WTC11 (cell line): ENCODE results near the gene CACNA2D3.

Experiments
- ATF3 ChIP-seq: sonication (generic); formaldehyde crosslinking; conservative IDR thresholded peaks from 2 replicates; pipeline ENCODE4 v1.8.1; 2022; ENCODE audit warnings: mild to moderate bottlenecking, missing genetic modification reagents
- CREB1 ChIP-seq: sonication (generic); formaldehyde crosslinking; IDR thresholded peaks from 2 replicates; pipeline ENCODE4 v1.8.0; 2023; ENCODE audit warnings: mild to moderate bottlenecking, missing genetic modification reagents
- CTCF ChIP-seq: fragments of 200-600 bp; IDR thresholded peaks from 2 replicates; pipeline ENCODE4 v1.8.0; 2022; ENCODE audit warnings: antibody characterized with exemption
- E2F4 ChIP-seq: sonication (generic); formaldehyde crosslinking; IDR thresholded peaks from 2 replicates; pipeline ENCODE4 v1.8.1; 2022; ENCODE audit warnings: low read depth, mild to moderate bottlenecking, moderate library complexity, missing genetic modification reagents, borderline replicate concordance
- ERG ChIP-seq: fragments of 250-450 bp; sonication (Bioruptor Pico); IDR thresholded peaks from 2 replicates; pipeline ENCODE4 v1.8.0; 2021; ENCODE audit warnings: mild to moderate bottlenecking
- FOXP4 ChIP-seq: sonication (generic); formaldehyde crosslinking; IDR thresholded peaks from 2 replicates; pipeline ENCODE4 v1.8.0; 2022; ENCODE audit warnings: mild to moderate bottlenecking, missing genetic modification reagents
- HMGXB4 ChIP-seq: sonication (generic); formaldehyde crosslinking; IDR thresholded peaks from 2 replicates; pipeline ENCODE4 v1.8.1; 2023; ENCODE audit warnings: mild to moderate bottlenecking, moderate library complexity, missing genetic modification reagents
- IRF1 ChIP-seq: sonication (generic); formaldehyde crosslinking; IDR thresholded peaks from 2 replicates; pipeline ENCODE4 v1.8.0; 2023; ENCODE audit warnings: missing genetic modification reagents
- NFYB ChIP-seq: sonication (generic); formaldehyde crosslinking; conservative IDR thresholded peaks from 2 replicates; pipeline ENCODE4 v1.8.0; 2022; ENCODE audit warnings: low read depth, missing genetic modification reagents
- NR1H2 ChIP-seq: sonication (generic); formaldehyde crosslinking; IDR thresholded peaks from 2 replicates; pipeline ENCODE4 v1.9.0; 2021; ENCODE audit warnings: mild to moderate bottlenecking, moderate library complexity, missing genetic modification reagents
- NR3C1 ChIP-seq: sonication (generic); formaldehyde crosslinking; conservative IDR thresholded peaks from 2 replicates; pipeline ENCODE4 v1.8.1; 2023; ENCODE audit warnings: low read depth, mild to moderate bottlenecking, missing genetic modification reagents
- ZBTB43 ChIP-seq: sonication (generic); formaldehyde crosslinking; IDR thresholded peaks from 2 replicates; pipeline ENCODE4 v1.8.1; 2023; ENCODE audit warnings: mild to moderate bottlenecking, missing genetic modification reagents
- ZNF232 ChIP-seq: sonication (generic); formaldehyde crosslinking; IDR thresholded peaks from 2 replicates; pipeline ENCODE4 v1.8.0; 2022; ENCODE audit warnings: mild to moderate bottlenecking, missing genetic modification reagents

- TF ChIP-seq CTCF (no peak), NR1H2 (CRISPR knock-in tag) (no peak), NFYB (CRISPR knock-in tag) (no peak), ERG (CRISPR knock-in tag) (no peak), CREB1 (CRISPR knock-in tag) (no peak), E2F4 (CRISPR knock-in tag) (no peak), ATF3 (CRISPR knock-in tag) (no peak), ZNF232 (no peak), NR3C1 (CRISPR knock-in tag) (no peak), FOXP4 (CRISPR knock-in tag) (no peak), ZBTB43 (CRISPR knock-in tag) (no peak), IRF1 (CRISPR knock-in tag) (no peak), HMGXB4 (no peak)
Measured at GRCh38 chr3:54531741-54532140, 409.4 kb downstream of the CACNA2D3 start.
